Measurements from ENCODE around the gene RAB3IL1. TPM values are rescaled to one million over a fixed set of nuclear protein-coding genes. Genes with fewer than 3 reads are reported as not detected.

RAB3IL1 gene
- total RNA-seq, 1 donor from 2014 or later: 3.0 TPM

DNA sequence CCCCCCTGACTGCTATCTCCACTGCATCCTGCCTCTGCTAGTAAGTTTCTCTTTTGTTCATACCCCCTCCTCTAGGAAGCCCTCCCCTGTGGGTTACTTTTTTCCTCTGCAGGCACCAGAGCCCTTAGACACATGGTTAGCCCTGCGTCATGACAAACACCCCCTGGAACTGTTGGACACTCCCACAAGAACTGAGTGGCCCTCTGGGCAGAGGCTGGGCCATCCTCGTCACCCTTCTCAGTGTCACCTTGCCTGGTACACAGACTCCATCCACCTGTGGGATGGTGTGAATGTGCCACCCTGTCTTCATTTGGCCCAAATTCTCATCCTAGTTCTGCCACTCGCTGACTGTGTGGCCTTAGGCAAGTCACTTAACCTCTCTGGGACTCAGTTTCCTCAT lies 4.1 kb upstream of the RAB3IL1 start:
- no peak for DNase-seq (ENCODE audit: low read depth)

DNA sequence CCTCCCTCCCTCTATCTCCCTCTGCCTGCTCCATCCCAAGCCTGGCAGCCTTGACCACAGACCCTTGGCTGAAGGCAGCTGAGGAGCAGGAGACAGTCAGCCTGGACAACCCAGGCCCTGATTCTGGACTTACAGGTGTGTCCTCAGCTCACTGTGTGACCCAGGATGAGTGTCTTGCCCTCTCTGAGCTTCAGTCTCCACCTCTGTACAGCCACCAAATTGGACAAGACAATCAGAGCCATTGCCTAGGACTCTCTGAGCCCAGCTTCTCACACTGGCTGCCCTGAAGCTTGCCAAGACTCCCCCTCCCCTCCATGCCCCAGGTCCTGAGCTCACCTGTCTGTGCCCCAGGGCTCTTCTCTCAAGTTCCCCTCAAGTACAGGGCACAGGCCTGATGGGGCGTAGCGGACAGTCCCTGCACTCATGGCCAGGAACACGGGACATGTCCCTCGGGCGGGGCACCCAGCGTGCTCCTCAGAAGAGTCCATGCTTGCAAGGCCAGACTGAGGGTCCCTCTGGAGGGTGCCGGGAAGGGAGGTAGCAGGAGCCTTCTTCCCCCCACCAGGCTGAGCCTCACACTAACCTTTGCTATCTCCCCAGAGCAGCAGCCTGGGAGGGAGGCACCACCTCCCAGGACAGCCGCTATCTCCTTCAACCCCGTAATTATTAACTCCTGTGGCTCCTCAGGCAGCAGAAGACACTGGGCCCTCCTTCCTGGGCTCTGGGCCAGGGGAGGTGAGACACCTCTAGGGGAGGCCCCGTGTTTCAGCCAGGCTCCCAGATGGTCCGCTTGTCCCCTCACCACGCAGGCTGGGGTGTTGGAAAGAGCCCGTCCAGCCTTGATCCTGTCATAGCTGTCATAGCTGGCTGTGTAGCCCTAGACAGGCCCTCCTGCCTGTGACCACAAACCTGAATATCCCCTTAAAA lies 2.6 kb upstream of the RAB3IL1 start:
- no peak for DNase-seq (ENCODE audit: low read depth)

DNA sequence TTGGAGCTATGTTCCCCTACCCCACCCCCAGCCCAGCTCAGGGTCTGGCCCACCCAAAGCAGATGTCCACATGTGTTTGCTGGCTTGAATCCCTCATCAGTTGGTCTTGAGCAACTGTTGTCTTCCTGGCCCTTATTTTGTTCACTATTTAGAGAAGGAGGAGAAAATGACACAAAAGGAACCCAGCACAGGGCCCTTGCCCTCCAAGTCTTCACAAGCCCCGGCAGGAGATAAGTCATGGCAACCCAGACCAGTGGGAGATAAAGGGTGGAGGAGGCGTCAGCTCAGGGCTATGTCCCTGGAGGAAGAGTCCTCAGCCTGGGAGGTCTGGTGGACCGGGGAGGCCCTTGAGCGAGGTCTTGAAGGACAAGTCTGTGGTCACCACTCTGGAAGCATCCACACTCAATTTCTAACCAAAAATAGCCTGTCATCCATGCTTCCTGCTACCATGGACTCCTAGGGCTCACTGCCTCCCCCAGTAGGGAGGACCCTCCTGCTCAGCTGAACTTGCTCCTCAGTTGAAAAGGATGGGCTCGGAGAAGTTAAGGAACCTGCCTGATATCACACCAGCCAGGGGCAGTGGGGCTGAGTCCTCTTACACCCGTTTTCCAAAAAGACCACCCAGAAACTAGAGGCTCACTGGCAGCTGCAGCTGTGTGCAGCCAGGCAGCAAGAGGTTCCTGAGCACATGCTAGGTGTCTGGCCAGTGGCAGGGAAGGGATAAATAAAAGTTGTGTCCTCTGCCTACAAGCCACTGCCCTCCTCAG lies 1.8 kb upstream of the RAB3IL1 start:
- DNase-seq (ENCODE audit: low read depth): no peak

DNA sequence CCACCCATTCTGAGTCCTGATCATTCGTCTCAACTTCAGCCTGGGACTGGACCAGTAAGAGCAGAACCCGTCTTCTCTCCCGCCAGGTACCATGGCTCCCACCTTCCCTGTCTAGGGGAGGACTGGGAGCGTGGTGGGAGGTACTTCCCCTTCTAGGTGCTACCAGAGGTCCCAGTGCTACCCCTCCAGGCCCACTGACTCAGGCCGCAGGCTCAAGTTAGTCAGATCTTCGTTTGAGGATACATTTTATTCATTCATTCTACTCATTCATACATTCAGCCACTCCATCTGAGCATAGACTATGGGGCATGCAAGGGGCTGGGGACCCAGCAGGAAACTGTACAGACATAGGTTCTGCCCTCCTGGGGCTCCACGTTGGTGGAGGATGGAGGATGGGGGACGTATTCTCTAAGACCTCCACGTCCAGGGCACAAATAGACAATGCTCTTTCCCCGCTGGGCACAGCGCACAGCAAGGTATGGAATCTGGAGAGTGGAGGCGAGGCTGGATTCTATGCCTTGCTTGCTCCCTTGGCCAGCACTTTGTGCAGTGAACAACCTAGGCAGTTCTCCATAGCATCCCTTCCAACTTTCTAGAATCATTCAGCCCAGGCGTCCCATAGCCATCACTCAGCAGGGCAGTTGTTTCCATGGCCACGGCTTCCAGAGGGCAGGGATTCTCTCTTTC lies 1.0 kb upstream of the RAB3IL1 start:
- no peak for DNase-seq (ENCODE audit: low read depth)

DNA sequence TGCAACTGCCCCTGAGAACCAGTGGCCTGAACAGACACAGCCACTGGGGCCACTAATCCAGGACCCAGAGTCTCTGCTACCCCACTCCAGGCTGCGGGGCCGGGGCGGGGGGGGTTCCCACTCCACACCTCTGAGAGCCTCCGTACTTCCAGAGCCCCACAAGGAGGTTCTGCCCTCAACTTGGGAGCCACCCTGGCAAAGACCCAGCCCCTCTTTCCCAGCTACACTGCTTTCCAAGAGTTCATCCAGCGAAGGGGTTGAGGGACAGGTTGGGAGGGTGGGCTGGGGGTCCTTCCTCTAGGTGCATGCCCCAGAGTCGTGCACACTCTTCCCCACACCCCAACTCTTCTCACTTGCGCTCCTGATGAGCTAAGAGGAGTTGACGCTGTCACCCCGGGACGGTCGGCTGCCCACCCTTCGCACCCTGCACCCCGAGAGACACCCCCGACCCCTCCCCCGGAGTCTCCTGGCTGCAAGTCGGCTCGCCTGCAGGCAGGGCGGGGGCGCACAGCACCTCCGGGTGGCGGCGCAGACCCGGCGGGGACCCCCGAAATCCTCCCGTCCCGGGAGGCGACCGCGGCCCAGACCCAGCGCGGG lies 531 bp downstream of the RAB3IL1 start:
- no peak for DNase-seq (ENCODE audit: low read depth)

DNA sequence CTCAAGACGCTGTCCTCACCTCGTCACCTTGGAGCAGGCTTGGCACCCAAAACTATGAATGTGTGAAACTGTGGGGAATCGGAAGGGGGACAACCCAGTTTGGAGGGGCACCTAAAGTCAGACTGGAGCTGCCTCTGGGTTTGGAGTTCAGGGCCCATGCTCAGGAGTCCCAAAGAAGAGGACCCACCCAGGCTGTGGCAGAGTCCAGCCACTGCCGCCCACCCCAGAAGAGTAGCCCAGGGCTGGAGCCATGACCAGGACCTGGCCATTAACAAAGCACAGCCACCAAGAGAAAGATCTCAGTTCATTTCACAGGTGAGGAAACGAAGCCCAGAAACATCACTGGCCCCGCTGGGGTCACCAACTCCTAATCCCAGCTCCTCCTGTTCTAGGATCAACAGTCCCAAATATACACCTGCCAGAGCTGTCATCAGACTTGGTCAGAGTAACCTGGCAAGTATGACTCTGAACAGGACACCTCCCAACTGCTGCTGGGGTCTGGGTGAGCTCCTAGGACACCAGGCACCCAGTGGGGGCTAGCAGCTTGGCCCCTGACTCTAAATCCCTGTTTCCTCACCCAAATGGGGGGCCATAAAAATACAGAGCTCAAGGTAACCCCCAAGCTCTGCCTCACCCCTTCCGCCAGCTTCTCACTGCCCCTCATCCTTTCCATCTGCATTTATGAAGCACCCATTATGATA lies 2.7 kb downstream of the RAB3IL1 start:
- DNase-seq (ENCODE audit: low read depth): no peak

DNA sequence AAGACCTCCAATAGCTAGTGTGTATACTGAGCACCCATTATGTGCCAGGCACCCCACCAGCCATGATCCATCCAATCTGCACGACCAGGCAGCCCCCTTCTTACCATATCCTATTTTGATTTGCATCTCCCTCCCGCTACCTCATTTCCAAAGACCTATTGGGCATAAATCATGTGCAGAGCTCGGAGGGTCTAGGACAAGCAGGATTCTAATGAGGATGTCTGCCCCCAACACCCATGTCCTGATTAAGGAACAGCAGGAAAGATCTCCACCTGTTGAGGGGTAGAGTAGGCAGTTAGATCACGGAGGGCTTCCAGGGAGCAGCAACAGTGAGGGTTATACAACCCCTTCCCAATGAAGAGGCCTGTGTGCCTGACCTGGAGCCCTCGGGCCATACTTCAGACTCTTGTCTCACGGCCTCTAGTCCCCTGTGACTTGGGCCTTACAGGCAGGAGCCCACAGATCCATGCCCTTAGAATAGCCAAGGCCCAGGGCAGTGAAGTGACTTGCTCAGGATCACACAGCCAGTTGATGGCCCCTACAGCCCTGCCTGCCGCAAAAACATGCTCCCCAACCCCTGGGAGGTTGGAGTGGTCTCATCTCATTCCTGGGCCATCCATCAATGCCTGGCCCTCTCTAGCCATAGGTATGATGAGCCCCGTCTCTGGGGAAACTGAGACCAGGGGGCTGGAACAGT lies 3.5 kb downstream of the RAB3IL1 start:
- no peak for DNase-seq (ENCODE audit: low read depth)

DNA sequence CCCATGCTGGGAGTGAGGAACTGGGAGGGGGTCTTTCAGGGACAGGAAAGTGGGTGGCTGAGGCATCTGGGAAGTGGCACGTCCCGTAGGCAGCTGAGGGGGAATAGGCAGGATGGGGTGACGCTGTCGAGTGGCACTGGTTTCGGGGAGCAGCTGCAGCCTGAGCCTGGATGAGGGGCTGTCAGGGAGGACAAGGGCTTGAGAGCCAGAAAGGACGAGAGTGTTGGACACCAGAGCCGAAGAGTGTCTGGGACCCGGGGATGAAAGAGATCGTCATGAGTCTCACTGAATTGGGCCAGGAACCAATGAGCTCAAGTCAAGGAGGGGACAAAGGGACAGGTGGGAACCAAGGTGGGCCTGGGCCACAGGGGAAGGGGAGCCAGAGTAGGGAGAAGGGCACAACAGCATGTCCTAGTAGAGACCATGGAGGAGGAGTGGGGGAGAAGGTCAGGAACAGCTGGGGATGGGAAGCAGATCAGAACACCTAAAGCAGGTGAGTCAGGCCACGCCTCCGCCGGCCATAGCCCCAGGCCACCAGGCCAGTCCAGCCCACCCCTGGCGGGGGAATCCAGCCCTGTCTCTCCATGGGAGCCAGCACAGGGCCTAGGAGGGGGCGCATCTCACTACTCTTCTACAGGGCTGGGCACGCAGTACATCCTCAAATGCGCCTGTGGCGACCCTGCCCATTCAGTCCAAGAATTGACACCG lies 4.2 kb downstream of the RAB3IL1 start:
- DNase-seq (ENCODE audit: low read depth): no peak

DNA sequence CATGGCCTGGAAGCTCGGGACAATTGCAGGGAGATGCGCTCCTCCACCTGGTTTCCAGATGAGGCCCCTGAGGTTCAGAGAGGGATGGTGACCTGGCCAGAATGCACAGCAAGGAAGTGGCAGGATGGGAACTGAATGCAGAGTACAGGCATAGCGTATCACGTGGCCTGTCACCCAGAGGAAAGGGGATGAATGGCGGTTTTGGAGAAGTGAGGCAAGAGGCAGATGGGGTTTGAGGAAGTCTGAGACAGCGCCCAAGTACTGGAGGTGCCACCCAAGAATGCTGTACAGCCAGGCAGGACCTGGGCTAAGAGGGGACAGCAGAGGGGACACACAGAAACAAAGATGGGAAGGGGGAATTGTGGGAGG lies 4.9 kb downstream of the RAB3IL1 start:
- DNase-seq (ENCODE audit: low read depth): no peak

DNA sequence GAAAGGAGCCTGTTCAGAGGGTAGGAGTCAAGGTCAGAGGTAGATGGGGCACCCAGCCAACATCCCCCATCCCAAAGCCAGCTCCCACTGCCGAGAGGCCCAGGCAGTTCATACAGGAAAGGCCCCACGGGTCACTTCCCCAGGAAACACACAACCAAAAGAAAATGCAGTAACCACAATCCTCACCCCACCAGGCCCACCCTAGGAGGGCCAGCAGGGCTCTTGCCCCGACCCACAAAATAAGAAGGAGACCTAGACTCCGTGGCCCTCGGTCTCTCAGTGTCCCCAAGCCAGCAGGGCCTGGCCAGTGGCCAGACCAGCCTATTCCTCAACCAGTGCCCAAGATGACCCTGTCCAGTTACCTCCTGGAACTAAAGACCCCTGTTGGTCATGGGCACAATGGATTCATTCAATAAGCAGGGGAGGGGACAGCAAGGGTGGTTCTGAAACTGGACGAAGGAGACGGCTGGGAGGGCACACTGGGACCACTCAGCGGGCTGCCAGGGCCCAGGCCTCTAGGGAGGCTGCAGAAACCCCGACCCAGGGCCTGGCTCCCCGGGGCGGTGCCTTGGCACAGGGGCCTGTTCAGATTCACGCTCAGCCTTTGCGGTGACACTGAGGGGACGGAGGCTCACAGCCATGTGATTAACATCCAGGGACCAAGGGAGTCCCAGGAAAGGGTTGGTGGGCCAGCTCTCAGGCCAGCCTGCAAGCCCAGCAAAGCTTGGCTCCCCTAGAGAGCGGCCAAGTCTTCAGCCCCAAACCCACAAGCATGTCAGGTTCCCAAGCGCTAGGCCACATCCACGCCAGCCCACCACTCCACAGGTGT lies 5.5 kb downstream of the RAB3IL1 start:
- DNase-seq (ENCODE audit: low read depth): no peak

DNA sequence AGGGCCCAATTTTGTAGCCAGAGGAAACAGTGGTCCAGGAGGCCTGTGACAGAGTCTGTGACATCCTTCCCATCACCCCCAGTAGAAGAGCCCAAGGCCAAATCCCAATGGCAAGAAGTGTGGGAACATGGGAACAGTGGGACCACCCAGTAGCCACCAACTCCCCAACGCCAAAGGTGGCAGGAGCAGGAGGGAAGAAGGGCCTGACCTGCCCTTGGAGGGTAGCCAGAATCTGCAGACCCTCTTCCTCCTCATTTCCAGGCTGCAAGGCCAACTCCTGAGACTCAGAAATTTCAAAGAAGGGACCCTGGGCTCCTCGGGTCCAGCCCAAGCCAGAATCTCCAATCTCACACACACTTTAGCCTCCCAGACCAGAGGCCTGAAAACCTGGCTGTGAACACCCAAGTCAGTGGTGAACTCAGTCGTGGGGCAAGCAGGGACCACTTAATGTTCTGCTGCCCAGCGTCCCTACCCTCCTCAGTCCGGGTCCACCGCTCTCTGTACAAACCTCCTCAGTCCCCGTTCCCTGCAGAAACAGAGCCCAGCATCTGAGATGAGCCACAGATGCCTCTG lies 6.2 kb downstream of the RAB3IL1 start:
- no peak for DNase-seq (ENCODE audit: low read depth)

DNA sequence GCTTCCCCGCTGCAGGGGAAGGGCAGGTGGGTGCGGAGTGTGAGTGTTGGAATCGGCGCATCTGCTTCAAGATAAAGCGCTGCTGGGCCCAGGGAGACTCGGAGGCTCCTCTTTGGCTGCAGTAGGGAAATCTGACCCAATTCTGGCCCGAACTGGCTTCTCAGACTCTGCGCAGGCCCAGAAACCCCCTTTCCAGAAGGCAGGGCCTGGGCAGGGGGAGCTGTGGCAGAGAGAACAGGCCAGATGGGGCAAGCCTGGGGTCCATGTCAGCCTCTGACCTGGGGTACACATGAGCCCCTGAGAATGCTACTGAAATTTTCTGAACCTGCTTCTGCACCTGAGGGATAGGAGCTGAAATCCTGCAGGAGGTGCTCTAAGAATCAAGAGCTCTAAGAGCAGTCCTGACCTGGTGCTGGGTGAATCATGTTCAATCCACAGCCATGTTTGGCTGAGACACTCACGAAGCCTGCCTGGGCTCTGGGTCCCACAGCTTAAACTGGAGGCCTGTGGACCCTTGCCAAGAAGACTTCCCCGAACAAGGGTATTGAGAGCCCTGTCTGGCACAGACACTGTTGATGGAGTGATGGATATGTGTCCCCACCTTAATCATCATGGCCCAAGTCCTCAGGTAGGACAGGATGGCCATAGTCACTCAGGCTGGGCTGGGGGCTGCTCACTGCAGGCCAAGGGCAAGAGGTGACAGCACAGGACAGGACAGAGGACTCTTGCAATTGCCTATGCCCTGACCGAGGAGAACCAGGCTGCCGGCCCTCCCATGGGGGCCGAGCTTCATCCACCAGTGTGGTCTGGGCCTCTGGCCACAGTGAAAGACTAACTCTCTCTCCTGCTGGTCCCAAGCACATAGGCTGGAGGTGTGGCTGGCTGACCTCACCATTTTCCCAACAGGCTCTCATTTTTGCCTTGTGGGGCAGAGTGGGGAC lies 6.9 kb downstream of the RAB3IL1 start:
- DNase-seq (ENCODE audit: low read depth): no peak

DNA sequence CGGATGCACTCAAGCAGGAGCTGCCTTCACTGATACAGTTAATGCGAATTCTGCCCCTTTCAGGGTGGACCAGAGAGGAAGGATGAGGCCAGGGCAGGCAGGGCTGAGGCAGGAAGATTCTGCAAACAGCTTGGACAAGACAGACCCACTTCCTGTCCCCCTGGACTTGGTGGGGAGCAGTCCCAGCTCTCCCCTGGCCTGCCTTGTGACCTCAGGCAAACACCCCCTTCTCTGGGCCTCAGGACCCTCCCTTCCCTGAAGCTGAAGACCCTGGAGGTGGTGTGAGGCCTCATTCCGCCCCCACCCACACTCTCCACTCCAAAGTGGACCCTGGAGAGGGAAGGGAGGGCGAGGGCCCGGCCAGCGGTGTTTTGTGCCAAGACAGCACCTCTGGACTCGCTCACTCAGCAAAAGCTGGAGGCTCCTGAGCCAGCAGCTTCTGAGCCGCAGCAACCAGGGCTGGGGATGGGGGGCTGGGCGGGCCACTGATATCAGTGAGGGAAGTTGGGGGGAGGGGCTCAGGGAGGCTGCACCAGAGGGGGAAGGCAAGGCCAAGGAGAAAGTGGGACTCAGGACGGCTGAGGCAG lies 8.5 kb downstream of the RAB3IL1 start:
- DNase-seq (ENCODE audit: low read depth): no peak

DNA sequence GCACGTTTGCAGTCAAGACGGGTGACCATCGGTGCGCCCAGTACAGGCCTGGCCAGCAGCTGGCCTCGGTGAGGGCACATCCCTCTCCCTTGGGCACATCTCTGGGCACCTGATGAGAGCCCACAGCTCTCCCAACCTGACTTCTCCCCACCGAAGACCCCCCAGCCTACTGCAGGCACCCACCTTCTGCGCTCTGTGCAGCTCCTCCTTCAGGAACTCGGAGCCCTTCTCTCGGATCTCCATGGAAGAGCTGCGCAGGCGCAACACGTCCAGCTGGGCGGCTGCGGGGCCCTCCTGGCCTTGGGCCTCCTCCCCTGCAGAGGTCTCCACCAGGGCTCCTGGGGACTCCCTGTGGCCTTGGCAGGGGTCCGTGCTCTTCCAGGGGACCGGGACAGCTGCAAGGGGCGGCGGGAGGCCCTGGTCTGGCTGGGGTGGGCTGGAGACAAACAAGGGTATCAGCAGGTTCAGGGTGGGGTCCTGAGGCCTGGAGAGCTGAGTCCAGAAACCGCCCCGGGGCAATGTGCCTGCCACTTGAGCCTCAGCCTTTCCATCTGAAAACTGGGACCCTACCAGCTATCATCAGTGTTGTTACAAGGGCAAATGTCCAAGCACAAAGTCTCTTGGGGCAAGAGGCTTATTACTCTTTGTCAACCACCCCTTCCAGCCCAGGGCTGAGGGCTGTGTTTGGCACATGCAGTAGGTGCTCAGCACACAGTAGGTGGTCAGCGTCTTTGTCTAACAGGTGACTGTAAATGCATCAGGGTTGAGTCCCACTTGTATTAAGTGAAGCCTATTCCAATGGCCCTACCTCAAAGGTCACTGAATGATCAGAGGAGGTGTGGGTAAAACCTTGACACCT lies 9.3 kb downstream of the RAB3IL1 start:
- no peak for DNase-seq (ENCODE audit: low read depth)

DNA sequence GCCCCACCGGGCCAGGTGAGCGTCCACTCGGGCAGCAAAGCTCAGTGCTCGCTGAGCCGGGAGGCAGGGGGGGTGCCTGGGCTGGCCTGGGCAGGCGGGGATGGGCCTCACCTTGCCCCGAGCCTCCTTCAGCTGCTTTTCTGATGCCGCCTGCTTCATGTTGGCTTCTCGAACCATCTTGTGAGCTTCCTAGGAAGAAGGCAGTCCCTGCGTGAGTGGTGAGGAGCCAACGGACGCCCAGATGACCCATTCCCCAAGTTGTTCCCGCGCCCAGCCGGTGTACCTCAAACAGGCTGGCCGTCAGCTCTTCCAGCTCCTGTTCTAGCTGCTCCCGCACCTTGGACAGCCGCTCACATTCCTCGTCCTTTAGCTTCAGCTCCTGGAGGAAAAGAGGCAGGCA lies 10.1 kb downstream of the RAB3IL1 start:
- no peak for DNase-seq (ENCODE audit: low read depth)

DNA sequence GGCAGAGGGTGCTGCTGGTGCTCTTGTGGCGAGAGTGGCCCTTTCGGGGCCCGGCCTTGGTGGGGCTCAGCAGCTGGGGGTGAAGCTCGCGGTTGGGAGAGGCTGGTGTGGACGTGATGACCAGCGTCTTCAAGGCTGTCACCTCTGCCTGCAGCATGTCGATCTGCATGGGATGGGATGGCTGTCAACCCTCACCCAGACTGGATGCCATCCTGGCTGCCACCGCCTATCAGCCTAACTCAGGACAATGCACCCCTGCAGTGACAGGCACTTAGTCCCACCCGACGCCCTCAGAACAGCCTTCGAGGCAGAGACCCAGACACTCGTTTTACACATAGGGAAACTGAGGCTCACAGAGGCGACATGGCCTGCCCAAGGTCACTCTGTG lies 10.8 kb downstream of the RAB3IL1 start:
- no peak for DNase-seq (ENCODE audit: low read depth)
